Measurements from ENCODE around the gene CARD18.

DNA sequence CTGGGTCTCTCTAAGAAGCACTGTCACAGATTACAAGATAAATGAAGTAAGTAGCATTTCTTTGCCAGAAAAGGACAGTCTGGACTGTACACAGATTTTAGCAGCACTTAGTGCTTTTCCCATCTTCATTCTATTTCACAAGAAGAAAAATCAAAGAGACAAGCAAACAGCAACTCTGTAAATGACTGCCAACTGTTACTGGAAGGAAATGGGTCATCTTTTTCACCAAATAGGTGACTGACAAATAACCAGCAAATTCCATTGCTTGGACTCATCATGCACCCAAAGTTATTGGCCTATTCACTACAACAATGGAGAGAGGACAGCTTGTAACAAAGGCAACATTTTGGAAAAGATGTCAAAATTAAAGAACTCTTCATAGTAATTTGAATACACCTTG, 28.9 kb upstream of the CARD18 start:
- TF ChIP-seq, protein P1, sequence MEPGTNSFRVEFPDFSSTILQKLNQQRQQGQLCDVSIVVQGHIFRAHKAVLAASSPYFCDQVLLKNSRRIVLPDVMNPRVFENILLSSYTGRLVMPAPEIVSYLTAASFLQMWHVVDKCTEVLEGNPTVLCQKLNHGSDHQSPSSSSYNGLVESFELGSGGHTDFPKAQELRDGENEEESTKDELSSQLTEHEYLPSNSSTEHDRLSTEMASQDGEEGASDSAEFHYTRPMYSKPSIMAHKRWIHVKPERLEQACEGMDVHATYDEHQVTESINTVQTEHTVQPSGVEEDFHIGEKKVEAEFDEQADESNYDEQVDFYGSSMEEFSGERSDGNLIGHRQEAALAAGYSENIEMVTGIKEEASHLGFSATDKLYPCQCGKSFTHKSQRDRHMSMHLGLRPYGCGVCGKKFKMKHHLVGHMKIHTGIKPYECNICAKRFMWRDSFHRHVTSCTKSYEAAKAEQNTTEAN (CRISPR knock-in tag; IDR thresholded peaks at IDR 0.05), result no peak
- TF ChIP-seq KAT7 (CRISPR knock-in tag; IDR thresholded peaks at IDR 0.05; ENCODE audit: borderline replicate concordance) (no peak), CTCF (IDR thresholded peaks at IDR 0.05) (no peak), SMAD4 (CRISPR knock-in tag; IDR thresholded peaks at IDR 0.05) (no peak), ETV6 (CRISPR knock-in tag; IDR thresholded peaks at IDR 0.05) (no peak), HMGXB4 (CRISPR knock-in tag; IDR thresholded peaks at IDR 0.05) (no peak), GRHL2 (CRISPR knock-in tag; IDR thresholded peaks at IDR 0.05; ENCODE audit: insufficient replicate concordance, severe bottlenecking) (no peak)
- TF ChIP-seq, protein P2, sequence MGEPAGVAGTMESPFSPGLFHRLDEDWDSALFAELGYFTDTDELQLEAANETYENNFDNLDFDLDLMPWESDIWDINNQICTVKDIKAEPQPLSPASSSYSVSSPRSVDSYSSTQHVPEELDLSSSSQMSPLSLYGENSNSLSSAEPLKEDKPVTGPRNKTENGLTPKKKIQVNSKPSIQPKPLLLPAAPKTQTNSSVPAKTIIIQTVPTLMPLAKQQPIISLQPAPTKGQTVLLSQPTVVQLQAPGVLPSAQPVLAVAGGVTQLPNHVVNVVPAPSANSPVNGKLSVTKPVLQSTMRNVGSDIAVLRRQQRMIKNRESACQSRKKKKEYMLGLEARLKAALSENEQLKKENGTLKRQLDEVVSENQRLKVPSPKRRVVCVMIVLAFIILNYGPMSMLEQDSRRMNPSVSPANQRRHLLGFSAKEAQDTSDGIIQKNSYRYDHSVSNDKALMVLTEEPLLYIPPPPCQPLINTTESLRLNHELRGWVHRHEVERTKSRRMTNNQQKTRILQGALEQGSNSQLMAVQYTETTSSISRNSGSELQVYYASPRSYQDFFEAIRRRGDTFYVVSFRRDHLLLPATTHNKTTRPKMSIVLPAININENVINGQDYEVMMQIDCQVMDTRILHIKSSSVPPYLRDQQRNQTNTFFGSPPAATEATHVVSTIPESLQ (CRISPR knock-in tag; IDR thresholded peaks at IDR 0.05), result no peak

Data from WTC11 (cell line).